ENCODE data around the gene FBXL5.

DNA sequence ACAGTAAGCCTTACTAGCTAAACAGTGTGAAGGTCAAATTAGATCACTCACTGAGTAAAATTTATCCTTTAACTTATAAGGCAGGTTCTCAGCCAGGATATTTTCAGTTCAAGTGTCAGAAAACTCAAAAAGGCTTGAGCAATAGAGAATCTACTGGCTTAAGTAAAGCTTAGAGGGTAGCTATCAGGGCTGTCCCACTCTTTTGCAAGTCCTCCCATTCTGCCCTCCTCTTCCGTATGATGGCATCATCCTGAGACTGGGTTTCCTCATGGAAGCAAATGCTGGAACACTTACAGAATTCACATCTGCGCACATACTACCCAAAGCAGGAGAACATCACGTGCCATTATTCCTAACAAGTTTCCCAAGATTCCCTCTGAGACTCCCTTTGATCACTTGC, 55.0 kb downstream of the FBXL5 start:
- TF ChIP-seq, protein P1, sequence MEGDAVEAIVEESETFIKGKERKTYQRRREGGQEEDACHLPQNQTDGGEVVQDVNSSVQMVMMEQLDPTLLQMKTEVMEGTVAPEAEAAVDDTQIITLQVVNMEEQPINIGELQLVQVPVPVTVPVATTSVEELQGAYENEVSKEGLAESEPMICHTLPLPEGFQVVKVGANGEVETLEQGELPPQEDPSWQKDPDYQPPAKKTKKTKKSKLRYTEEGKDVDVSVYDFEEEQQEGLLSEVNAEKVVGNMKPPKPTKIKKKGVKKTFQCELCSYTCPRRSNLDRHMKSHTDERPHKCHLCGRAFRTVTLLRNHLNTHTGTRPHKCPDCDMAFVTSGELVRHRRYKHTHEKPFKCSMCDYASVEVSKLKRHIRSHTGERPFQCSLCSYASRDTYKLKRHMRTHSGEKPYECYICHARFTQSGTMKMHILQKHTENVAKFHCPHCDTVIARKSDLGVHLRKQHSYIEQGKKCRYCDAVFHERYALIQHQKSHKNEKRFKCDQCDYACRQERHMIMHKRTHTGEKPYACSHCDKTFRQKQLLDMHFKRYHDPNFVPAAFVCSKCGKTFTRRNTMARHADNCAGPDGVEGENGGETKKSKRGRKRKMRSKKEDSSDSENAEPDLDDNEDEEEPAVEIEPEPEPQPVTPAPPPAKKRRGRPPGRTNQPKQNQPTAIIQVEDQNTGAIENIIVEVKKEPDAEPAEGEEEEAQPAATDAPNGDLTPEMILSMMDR (IDR thresholded peaks at IDR 0.05), result no peak
- TF ChIP-seq POLR2A (IDR thresholded peaks at IDR 0.05), result no peak
